Smooth muscle cell (in vitro differentiated cells): ENCODE measurements around the gene LOC128125822.

Experiments used
- DNase-seq: peaks from one replicate; lab custom pipeline; 2025; ENCODE audit not compliant: unreplicated experiment; lab: John Stamatoyannopoulos, UW
- H2AFZ ChIP-seq: fragments of 200-600 bp; sonication (generic); 2 replicates; pipeline ENCODE4 v1.6.0; 2016; ENCODE audit warnings: antibody characterized with exemption, low read depth, mild to moderate bottlenecking
- H3F3A ChIP-seq: fragments of 200-600 bp; sonication (generic); 2 replicates; pipeline ENCODE4 v1.6.0; 2017; ENCODE audit warnings: antibody characterized with exemption, low read depth
- H3K27ac ChIP-seq: fragments of 200-600 bp; sonication (generic); 2 replicates; pipeline ENCODE4 v1.5.1; 2016; ENCODE audit warnings: low read depth, mild to moderate bottlenecking
- H3K27me3 ChIP-seq: fragments of 200-600 bp; sonication (generic); 2 replicates; pipeline ENCODE4 v1.6.1; 2016; ENCODE audit warnings: low read depth, mild to moderate bottlenecking
- H3K36me3 ChIP-seq: fragments of 200-600 bp; sonication (generic); 2 replicates; pipeline ENCODE4 v1.5.1; 2016; ENCODE audit warnings: low read depth
- H3K4me1 ChIP-seq: fragments of 200-600 bp; sonication (generic); 2 replicates; pipeline ENCODE4 v1.5.1; 2016; ENCODE audit warnings: low read depth
- H3K4me2 ChIP-seq: fragments of 200-600 bp; sonication (generic); 2 replicates; pipeline ENCODE4 v1.6.0; 2016; ENCODE audit warnings: mild to moderate bottlenecking
- H3K4me3 ChIP-seq: fragments of 200-600 bp; sonication (generic); 2 replicates; pipeline ENCODE4 v1.5.1; 2016; ENCODE audit warnings: mild to moderate bottlenecking
- H3K79me2 ChIP-seq: fragments of 200-600 bp; sonication (generic); 2 replicates; pipeline ENCODE4 v1.6.0; 2016; ENCODE audit warnings: low read depth, mild to moderate bottlenecking
- H3K9ac ChIP-seq: fragments of 200-600 bp; sonication (generic); 2 replicates; pipeline ENCODE4 v1.6.0; 2016; ENCODE audit warnings: low read depth
- H3K9me3 ChIP-seq: fragments of 200-600 bp; sonication (generic); replicated peaks from 2 replicates; pipeline ENCODE4 v1.5.1; 2016; ENCODE audit warnings: low read depth
- H4K20me1 ChIP-seq: fragments of 200-600 bp; sonication (generic); 2 replicates; pipeline ENCODE4 v1.6.0; 2016; ENCODE audit warnings: low read depth
- WGBS: methylation state at CpG from one replicate; pipeline ENCODE4 v1.1.7; 2016; ENCODE audit warnings: low lambda C conversion rate; 5-methylcytosine and 5-hydroxymethylcytosine counted together
- TF ChIP-seq, protein P1 (sequence below): fragments of 200-600 bp; sonication (generic); IDR thresholded peaks from 2 replicates; pipeline ENCODE4 v1.5.1; 2017; ENCODE audit warnings: borderline replicate concordance, mild to moderate bottlenecking, antibody characterized with exemption; ENCODE audit not compliant: insufficient read depth, poor library complexity, severe bottlenecking

LOC128125822 gene

DNA sequence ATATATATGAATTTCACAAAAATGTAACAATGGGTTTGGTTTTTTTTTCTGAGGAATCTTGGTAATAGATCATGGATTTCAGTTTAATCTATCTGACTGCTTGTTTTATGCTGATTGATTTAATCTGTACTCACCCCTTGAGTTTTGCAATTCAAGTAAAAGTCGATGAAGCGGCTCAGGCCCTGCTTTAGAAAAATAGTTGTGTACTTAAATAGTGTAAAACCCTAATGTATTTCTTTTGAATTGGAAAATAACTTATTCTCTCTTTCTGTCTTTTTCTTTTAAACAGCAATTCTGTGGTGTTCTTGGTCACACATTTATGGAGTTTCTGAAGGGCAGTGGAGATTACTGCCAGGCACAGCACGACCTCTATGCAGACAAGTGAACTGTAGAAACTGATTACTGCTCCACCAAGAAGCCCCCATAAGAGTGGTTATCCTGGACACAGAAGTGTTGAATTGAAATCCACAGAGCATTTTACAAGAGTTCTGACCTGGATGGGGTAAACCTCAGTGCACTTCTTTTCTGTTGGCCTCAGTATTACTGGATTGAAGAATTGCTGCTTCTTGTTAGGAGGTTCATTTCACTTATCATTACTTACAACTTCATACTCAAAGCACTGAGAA is 4.0 kb downstream of the LOC128125822 start:
- Histone ChIP-seq H3F3A (peaks cover 41% of the 10 kb centered on the region), H3K4me2 (peak overlapping the region; percentile 87), H3K36me3 (peaks cover 46% of the 10 kb centered on the region), H2AFZ (no peak overlapping the region), H3K9ac (no peak overlapping the region), H3K4me1 (peaks cover 22% of the 10 kb centered on the region), H3K27me3 (no peaks in the 10 kb centered on the region), H3K9me3 (no peaks in the 10 kb centered on the region), H3K4me3 (peak overlapping the region; percentile 100), H3K79me2 (peaks cover 83% of the 10 kb centered on the region), H3K27ac (peak overlapping the region; percentile 37), H4K20me1 (peaks cover 88% of the 10 kb centered on the region)
- TF ChIP-seq, protein P1, sequence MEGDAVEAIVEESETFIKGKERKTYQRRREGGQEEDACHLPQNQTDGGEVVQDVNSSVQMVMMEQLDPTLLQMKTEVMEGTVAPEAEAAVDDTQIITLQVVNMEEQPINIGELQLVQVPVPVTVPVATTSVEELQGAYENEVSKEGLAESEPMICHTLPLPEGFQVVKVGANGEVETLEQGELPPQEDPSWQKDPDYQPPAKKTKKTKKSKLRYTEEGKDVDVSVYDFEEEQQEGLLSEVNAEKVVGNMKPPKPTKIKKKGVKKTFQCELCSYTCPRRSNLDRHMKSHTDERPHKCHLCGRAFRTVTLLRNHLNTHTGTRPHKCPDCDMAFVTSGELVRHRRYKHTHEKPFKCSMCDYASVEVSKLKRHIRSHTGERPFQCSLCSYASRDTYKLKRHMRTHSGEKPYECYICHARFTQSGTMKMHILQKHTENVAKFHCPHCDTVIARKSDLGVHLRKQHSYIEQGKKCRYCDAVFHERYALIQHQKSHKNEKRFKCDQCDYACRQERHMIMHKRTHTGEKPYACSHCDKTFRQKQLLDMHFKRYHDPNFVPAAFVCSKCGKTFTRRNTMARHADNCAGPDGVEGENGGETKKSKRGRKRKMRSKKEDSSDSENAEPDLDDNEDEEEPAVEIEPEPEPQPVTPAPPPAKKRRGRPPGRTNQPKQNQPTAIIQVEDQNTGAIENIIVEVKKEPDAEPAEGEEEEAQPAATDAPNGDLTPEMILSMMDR = no peak
- 88% methylated on average over 3 of the region's 3 CpGs for WGBS
- DNase-seq = no peak

DNA sequence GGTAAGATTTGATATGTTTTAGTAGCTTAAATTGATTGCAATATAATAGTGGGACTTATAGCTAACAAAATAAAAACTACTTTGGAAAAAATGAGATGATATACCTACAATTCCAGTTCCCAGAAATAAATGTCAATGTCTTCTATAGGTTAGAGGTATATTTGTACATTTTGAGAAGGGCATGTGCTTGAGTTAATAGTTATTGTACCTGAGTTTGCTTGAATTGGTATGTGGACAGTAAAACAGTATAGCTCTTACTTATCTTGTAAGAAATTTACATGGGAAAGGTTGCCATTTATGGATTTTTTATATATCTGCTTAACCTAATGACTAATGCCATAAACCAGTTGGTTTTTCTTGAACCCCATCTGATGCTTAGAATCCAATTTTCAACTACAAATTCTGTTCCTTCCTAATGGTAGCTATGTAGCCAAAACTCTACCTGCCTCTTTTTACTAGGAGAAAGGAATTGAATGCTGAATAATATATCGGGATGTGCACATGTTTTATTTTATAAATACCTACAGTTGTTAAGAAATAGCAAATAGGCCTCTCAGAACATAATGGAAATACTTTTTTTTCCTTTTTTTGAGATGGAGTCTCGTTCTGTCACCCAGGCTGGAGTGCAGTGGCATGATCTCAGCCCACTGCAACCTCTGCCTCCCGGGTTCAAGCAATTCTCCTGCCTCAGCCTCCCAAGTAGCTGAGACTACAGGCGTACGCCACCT is 4.9 kb downstream of the LOC128125822 start:
- Histone ChIP-seq H3K9me3 (no peaks in the 10 kb centered on the region), H3K4me3 (peak overlapping the region; percentile 100), H3K36me3 (peaks cover 53% of the 10 kb centered on the region), H3K9ac (no peak overlapping the region), H3K27me3 (no peaks in the 10 kb centered on the region), H3K27ac (peak overlapping the region; percentile 37), H4K20me1 (peaks cover 97% of the 10 kb centered on the region), H3F3A (peaks cover 46% of the 10 kb centered on the region), H3K4me2 (peak overlapping the region; percentile 87), H2AFZ (no peak overlapping the region), H3K79me2 (peaks cover 83% of the 10 kb centered on the region), H3K4me1 (peaks cover 18% of the 10 kb centered on the region)
- DNase-seq = no peak
- TF ChIP-seq, protein P1 = no peak
- 93% methylated on average over 5 of the region's 5 CpGs for WGBS

DNA sequence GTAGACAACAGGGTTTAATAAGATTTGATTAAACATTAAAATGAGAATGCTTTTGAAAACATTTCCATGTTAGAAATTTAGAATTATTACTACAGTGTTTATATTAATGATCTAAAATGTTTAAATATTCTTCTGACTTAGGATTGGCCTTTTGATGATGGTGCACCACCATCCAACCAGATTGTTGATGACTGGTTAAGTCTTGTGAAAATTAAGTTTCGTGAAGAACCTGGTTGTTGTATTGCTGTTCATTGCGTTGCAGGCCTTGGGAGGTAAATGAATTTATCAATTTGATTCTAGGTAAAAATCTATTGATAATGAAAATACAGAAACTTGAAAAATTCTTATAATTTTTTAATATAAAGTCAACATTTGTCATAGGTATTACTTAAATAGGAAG is 6.5 kb downstream of the LOC128125822 start:
- peak overlapping the region; percentile 27 for H3K27ac ChIP-seq
- H3K4me1 ChIP-seq = peaks cover 18% of the 10 kb centered on the region
- 98% methylated on average over 2 of the region's 2 CpGs for WGBS
- no peak overlapping the region for H2AFZ ChIP-seq
- H4K20me1 ChIP-seq = peaks cover 100% of the 10 kb centered on the region
- DNase-seq = no peak
- peaks cover 59% of the 10 kb centered on the region for H3F3A ChIP-seq
- H3K27me3 ChIP-seq = no peaks in the 10 kb centered on the region
- TF ChIP-seq, protein P1 = no peak
- H3K9ac ChIP-seq = no peak overlapping the region
- peaks cover 68% of the 10 kb centered on the region for H3K79me2 ChIP-seq
- H3K9me3 ChIP-seq = no peaks in the 10 kb centered on the region
- peaks cover 56% of the 10 kb centered on the region for H3K36me3 ChIP-seq
- peak overlapping the region; percentile 100 for H3K4me3 ChIP-seq
- no peak overlapping the region for H3K4me2 ChIP-seq
